GM12892 (cell line): Measurements from ENCODE around the gene SMYD5.

Experiments used
- DNase-seq: peaks from one replicate; pipeline ENCODE4 v3.0.0; 2011; ENCODE audit not compliant: insufficient read length
- FAIRE-seq: peaks from 2 replicates; lab custom pipeline; 2011; peaks lifted over from hg19 to GRCh38; lab: Jason Lieb, UNC
- POLR2A ChIP-seq: IDR thresholded peaks from 2 replicates; pipeline ENCODE4 v1.6.1; 2011; ENCODE audit warnings: low read depth, low read length, control low read depth
- POLR2AphosphoS5 ChIP-seq: IDR thresholded peaks from 2 replicates; pipeline ENCODE4 v1.6.1; 2011; ENCODE audit warnings: low read depth, low read length, control low read depth
- TAF1 ChIP-seq: IDR thresholded peaks from 2 replicates; pipeline ENCODE4 v1.6.1; 2011; ENCODE audit warnings: low read depth, mild to moderate bottlenecking, control low read depth, low read length, borderline replicate concordance

SMYD5 gene

GRCh38 chr2:73233154-73233931, 19.3 kb downstream of the SMYD5 start, which contains the start of gene PRADC1:
Gene PRADC1 (minus strand): TSS chr2:73233239. CDS start chr2:73233160, 79 bp downstream.
- DNase-seq (peak; percentile 97), FAIRE-seq (peak; percentile 94)

GRCh38 chr2:73233932-73234832, 20.1 kb downstream of the SMYD5 start, which contains the start of gene CCT7:
Gene CCT7 (plus strand): TSS chr2:73234308. CDS start chr2:73234379, 71 bp downstream.
- peak; percentile 81 for DNase-seq
- peak; percentile 42 for FAIRE-seq
- peak; percentile 99 for TF ChIP-seq TAF1
- TF ChIP-seq POLR2AphosphoS5 = peak; percentile 98
- peak; percentile 98 for TF ChIP-seq POLR2A

More at GRCh38 chr2:73233154-73233931, 19.3 kb downstream of the SMYD5 start, which contains the start of gene PRADC1:
- TF ChIP-seq TAF1 (no peak), POLR2AphosphoS5 (peak; percentile 45; the same call in 1 of the 2 replicates), POLR2A (peak; percentile 62; the same call in 1 of the 2 replicates)

- FAIRE-seq = no peak
- TF ChIP-seq POLR2A = no peak
- TF ChIP-seq TAF1 = no peak
- TF ChIP-seq POLR2AphosphoS5 = no peak
- no peak for DNase-seq
Measured at GRCh38 chr2:73235315-73236028, 21.4 kb downstream of the SMYD5 start.

GRCh38 chr2:73237168-73237567, 23.1 kb downstream of the SMYD5 start:
- no peak for DNase-seq
- no peak for FAIRE-seq
- no peak for TF ChIP-seq POLR2A
- TF ChIP-seq TAF1 = no peak
- TF ChIP-seq POLR2AphosphoS5 = no peak

- FAIRE-seq (no peak), DNase-seq (no peak)
- TF ChIP-seq TAF1 (no peak), POLR2A (no peak), POLR2AphosphoS5 (no peak)
Measured at GRCh38 chr2:73238149-73238548, 24.1 kb downstream of the SMYD5 start.

- no peak for FAIRE-seq
- no peak for DNase-seq
- TF ChIP-seq TAF1 (no peak), POLR2A (no peak), POLR2AphosphoS5 (no peak)
Measured at GRCh38 chr2:73238976-73239375, 24.9 kb downstream of the SMYD5 start.

- FAIRE-seq = no peak
- TF ChIP-seq POLR2A = no peak
- no peak for TF ChIP-seq TAF1
- no peak for TF ChIP-seq POLR2AphosphoS5
- no peak for DNase-seq
Measured at GRCh38 chr2:73239776-73240175, 25.7 kb downstream of the SMYD5 start.

GRCh38 chr2:73243884-73244570, 30.0 kb downstream of the SMYD5 start:
- DNase-seq (no peak), FAIRE-seq (no peak)
- TF ChIP-seq POLR2A (no peak), TAF1 (no peak), POLR2AphosphoS5 (no peak)

GRCh38 chr2:73244580-73244979, 30.5 kb downstream of the SMYD5 start:
- FAIRE-seq (peak; percentile 27), DNase-seq (no peak)
- no peak for TF ChIP-seq TAF1
- no peak for TF ChIP-seq POLR2A
- TF ChIP-seq POLR2AphosphoS5 = no peak

- TF ChIP-seq POLR2A = no peak
- TF ChIP-seq TAF1 = no peak
- TF ChIP-seq POLR2AphosphoS5 = no peak
- no peak for FAIRE-seq
- no peak for DNase-seq
Measured at GRCh38 chr2:73246850-73247249, 32.8 kb downstream of the SMYD5 start.
